OCI-LY3 (cell line): ENCODE results near the gene RTTN.
A peak's percentile ranks its signal among the peaks of the same experiment; 100 is the strongest.

ENCODE experiments used
- H2AFZ ChIP-seq: fragments of 200-600, 300-600 bp; shearing (Covaris generic); 2 replicates; pipeline ENCODE4 v1.6.0; 2014; ENCODE audit warnings: antibody characterized with exemption, low read depth, low read length
- H3K27ac ChIP-seq: fragments of 200-600, 300-600 bp; sonication (generic); 2 replicates; pipeline ENCODE4 v1.5.1; 2014; ENCODE audit warnings: mild to moderate bottlenecking, low read length, moderate library complexity, mixed read lengths
- H3K27me3 ChIP-seq: fragments of 200-600, 300-600 bp; sonication (generic); 2 replicates; pipeline ENCODE4 v1.6.1; 2014; ENCODE audit warnings: low read depth, low read length, mixed read lengths
- H3K36me3 ChIP-seq: fragments of 200-600, 300-600 bp; sonication (generic); replicated peaks from 2 replicates; pipeline ENCODE3; 2014; ENCODE audit warnings: low read depth, low read length, mixed read lengths
- H3K4me1 ChIP-seq: fragments of 300-600, 200-600 bp; sonication (generic); 2 replicates; pipeline ENCODE4 v1.6.1; 2014; ENCODE audit warnings: low read length, mixed read lengths
- H3K4me2 ChIP-seq: fragments of 200-600, 300-600 bp; sonication (generic); 2 replicates; pipeline ENCODE4 v1.6.1; 2014; ENCODE audit warnings: low read length, mixed read lengths
- H3K4me3 ChIP-seq: fragments of 300-600, 200-600 bp; sonication (generic); 2 replicates; pipeline ENCODE4 v1.5.1; 2014; ENCODE audit warnings: antibody characterized with exemption, mild to moderate bottlenecking, low read length, moderate library complexity
- H3K79me2 ChIP-seq: fragments of 300-600, 200-600 bp; shearing (Covaris generic); 2 replicates; pipeline ENCODE4 v1.6.1; 2014; ENCODE audit warnings: mild to moderate bottlenecking, low read length, mixed read lengths
- H3K9ac ChIP-seq: fragments of 300-600, 200-600 bp; shearing (Covaris generic); 2 replicates; pipeline ENCODE4 v1.6.0; 2014; ENCODE audit warnings: mild to moderate bottlenecking, low read length, moderate library complexity
- H3K9me3 ChIP-seq: fragments of 200-600, 300-600 bp; shearing (Covaris generic); 2 replicates; pipeline ENCODE4 v1.6.1; 2014; ENCODE audit warnings: low read length, mixed read lengths; ENCODE audit not compliant: insufficient read depth
- H4K20me1 ChIP-seq: fragments of 200-600, 300-600 bp; sonication (generic); 2 replicates; pipeline ENCODE4 v1.6.1; 2016; ENCODE audit warnings: low read length, mixed read lengths; ENCODE audit not compliant: insufficient read depth
- EZH2phosphoT487 ChIP-seq: fragments of 200-600 bp; shearing (Covaris generic); IDR thresholded peaks from 2 replicates; pipeline ENCODE4 v1.6.1; 2018; ENCODE audit warnings: antibody characterized with exemption, mixed run types, low read depth
- TF ChIP-seq, protein P1 (sequence below): fragments of 200-600, 300-600 bp; sonication (generic); IDR thresholded peaks from 2 replicates; pipeline ENCODE4 v1.5.1; 2014; ENCODE audit warnings: antibody characterized with exemption, low read length, low read depth

RTTN gene

DNA sequence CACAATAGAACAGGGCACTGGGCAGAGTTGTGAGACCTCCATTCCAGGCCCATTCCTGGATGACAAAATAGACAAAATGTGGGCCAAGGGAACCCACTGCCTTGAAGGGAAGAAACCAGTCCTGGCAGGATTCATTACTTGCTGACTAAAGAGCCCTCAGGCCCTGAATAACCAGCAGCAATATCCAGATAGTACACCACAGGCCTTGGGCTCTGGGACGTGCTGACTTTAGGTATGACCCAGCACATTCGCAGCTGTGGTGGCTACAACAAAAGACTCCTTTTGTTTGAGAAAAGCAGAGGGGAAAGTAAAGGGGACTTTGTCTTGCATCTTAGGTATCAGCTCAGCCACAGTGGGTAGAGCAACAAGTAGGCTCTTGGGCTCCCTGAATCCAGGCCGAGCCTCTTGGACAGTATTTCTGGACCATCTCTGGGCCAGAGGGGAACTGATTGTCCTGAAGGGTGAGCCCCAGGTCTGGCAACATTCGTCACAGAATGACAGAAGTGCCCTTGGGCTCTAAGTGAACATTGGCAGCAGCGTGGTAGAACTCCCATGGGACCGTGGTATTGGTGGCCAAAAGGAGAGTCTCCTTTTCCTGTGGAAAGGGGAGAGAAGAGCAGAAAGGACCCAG lies 167.9 kb downstream of the RTTN start:
- Histone ChIP-seq H3K4me2 (peak overlapping the region; percentile 54), H3K9me3 (no peaks in the 10 kb centered on the region), H3K4me1 (peaks cover 58% of the 10 kb centered on the region), H3K27ac (peak overlapping the region; percentile 91), H2AFZ (no peak overlapping the region), H3K36me3 (peaks cover 50% of the 10 kb centered on the region), H3K79me2 (peaks cover 43% of the 10 kb centered on the region), H4K20me1 (no peaks in the 10 kb centered on the region), H3K4me3 (peak overlapping the region; percentile 5; the same call in 1 of the 2 replicates), H3K9ac (peak overlapping the region; percentile 80), H3K27me3 (no peaks in the 10 kb centered on the region)
- TF ChIP-seq, protein P1, sequence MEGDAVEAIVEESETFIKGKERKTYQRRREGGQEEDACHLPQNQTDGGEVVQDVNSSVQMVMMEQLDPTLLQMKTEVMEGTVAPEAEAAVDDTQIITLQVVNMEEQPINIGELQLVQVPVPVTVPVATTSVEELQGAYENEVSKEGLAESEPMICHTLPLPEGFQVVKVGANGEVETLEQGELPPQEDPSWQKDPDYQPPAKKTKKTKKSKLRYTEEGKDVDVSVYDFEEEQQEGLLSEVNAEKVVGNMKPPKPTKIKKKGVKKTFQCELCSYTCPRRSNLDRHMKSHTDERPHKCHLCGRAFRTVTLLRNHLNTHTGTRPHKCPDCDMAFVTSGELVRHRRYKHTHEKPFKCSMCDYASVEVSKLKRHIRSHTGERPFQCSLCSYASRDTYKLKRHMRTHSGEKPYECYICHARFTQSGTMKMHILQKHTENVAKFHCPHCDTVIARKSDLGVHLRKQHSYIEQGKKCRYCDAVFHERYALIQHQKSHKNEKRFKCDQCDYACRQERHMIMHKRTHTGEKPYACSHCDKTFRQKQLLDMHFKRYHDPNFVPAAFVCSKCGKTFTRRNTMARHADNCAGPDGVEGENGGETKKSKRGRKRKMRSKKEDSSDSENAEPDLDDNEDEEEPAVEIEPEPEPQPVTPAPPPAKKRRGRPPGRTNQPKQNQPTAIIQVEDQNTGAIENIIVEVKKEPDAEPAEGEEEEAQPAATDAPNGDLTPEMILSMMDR: no peak
- no peak for TF ChIP-seq EZH2phosphoT487

DNA sequence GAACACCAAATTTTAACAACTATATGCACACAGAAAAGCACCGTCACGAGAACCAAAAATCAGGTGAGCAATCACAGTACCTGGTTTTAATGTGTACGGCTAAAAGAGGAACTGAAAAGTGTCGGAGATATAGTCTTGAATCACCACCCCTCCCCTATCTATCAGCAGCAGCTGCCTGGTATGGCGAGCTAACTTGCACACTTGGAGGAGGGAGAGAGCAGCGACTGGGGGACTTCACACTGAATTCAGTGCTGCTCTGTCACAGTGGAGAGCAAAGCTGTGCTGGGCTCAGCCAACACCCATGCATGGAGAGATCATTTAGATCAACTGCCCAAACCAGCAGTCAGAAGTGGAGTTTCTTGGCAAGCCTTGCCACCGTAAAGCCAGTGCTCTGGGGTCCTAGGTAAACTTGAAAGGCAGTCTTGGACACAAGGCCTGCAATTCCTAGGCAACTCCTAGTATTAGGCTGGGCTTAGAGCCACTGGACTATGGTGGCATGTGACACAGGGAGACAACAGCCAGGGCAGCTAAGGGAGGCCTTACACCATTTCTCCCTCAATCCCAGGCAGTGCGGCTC lies 168.6 kb downstream of the RTTN start:
- H4K20me1 ChIP-seq: no peaks in the 10 kb centered on the region
- TF ChIP-seq EZH2phosphoT487: 0 out of 2 replicates have a peak, but pooled peaks have one; percentile 59
- TF ChIP-seq, protein P1: no peak
- peak overlapping the region; percentile 91 for H3K27ac ChIP-seq
- peaks cover 50% of the 10 kb centered on the region for H3K79me2 ChIP-seq
- H3K36me3 ChIP-seq: peaks cover 55% of the 10 kb centered on the region
- no peaks in the 10 kb centered on the region for H3K9me3 ChIP-seq
- no peaks in the 10 kb centered on the region for H3K27me3 ChIP-seq
- H3K9ac ChIP-seq: peak overlapping the region; percentile 80
- no peak overlapping the region for H2AFZ ChIP-seq
- peak overlapping the region; percentile 5; the same call in 1 of the 2 replicates for H3K4me3 ChIP-seq
- H3K4me1 ChIP-seq: peaks cover 65% of the 10 kb centered on the region
- peak overlapping the region; percentile 54 for H3K4me2 ChIP-seq

DNA sequence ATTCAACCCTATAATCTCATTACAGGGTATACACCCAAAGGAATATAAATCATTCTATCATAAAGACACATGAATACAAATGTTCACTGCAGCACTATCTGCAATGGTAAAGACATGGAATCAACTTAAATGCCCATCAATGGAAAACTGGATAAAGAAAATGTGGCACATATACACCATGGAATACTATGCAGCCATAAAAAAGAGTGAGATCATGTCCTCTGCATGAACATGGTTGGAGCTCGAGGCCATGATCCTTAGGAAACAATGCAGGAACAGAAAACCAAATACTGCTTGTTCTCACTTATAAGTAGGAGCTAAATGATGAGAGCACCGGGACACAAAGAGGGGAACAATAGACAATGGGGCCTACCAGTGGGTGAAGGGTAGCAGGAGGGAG lies 169.3 kb downstream of the RTTN start:
- peak overlapping the region; percentile 62 for H3K9ac ChIP-seq
- H3K4me3 ChIP-seq: peak overlapping the region; percentile 17
- TF ChIP-seq, protein P1: no peak
- no peak for TF ChIP-seq EZH2phosphoT487
- no peaks in the 10 kb centered on the region for H3K9me3 ChIP-seq
- H2AFZ ChIP-seq: no peak overlapping the region
- H3K4me2 ChIP-seq: peak overlapping the region; percentile 48
- H4K20me1 ChIP-seq: no peaks in the 10 kb centered on the region
- H3K79me2 ChIP-seq: peaks cover 53% of the 10 kb centered on the region
- peaks cover 72% of the 10 kb centered on the region for H3K4me1 ChIP-seq
- peak overlapping the region; percentile 91 for H3K27ac ChIP-seq
- H3K36me3 ChIP-seq: peaks cover 55% of the 10 kb centered on the region
- no peaks in the 10 kb centered on the region for H3K27me3 ChIP-seq

DNA sequence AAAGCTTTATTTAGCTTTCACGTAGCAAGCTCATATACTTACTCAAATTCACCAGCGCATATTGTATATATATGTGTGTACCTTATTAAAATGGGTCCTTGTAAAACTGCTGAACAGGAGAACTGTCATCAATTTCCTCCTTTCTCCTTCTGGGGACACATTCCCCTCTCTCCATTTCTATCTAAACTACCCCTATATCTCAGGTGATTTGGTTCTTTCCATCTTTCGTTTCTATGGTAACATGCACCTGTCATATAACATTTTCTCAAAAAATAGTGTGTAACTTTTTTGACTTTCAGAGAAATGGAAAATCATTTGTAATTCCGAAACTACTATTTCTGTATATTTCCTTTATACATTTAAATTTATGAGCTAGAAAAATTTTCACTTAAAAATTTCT lies 174.3 kb downstream of the RTTN start:
- Histone ChIP-seq H3K36me3 (peaks cover 63% of the 10 kb centered on the region), H3K4me3 (peak overlapping the region; percentile 37), H3K9me3 (no peaks in the 10 kb centered on the region), H2AFZ (no peak overlapping the region), H4K20me1 (no peaks in the 10 kb centered on the region), H3K4me1 (peaks cover 89% of the 10 kb centered on the region), H3K4me2 (peak overlapping the region; percentile 62), H3K27me3 (no peaks in the 10 kb centered on the region), H3K27ac (peak overlapping the region; percentile 88), H3K9ac (peak overlapping the region; percentile 58), H3K79me2 (peaks cover 46% of the 10 kb centered on the region)
- TF ChIP-seq, protein P1: no peak
- no peak for TF ChIP-seq EZH2phosphoT487
